GM12878 (cell line): ENCODE results near the gene GPR179. TPM values are rescaled to one million over a fixed set of nuclear protein-coding genes. Genes with fewer than 3 reads are reported as not detected.

Source experiments
- ATAC-seq: fragments of 200-7000 bp; cut with Tn5 transposase; 3 replicates; pipeline ENCODE4 v1.9.1; 2020; ENCODE audit warnings: mild to moderate bottlenecking, moderate library complexity
- BruUV-seq: library from RNA; stranded (reverse); fragments of 400-500 nt; replicated peaks from 2 replicates; lab custom pipeline; 2021; lab: Mats Ljungman, UMichigan
- CTCF ChIA-PET: fragments of 300-600 bp; sonication (Branson Sonifier 250); formaldehyde crosslinking; extraction: SDS; loops from one replicate; lab custom pipeline; 2021; ENCODE audit warnings: inconsistent platforms; lab: Yijun Ruan, JAX
- POLR2A ChIA-PET: fragments of 350-600 bp; formaldehyde crosslinking; extraction: SDS; loops from one replicate; lab custom pipeline; 2021; ENCODE audit warnings: inconsistent platforms; lab: Charles Lee
- RAD21 ChIA-PET: fragments of 300-600 bp; sonication (Branson Sonifier 250); formaldehyde crosslinking; loops from one replicate; lab custom pipeline; 2023; ENCODE audit warnings: antibody characterized with exemption; ENCODE audit not compliant: unreplicated experiment; lab: Charles Lee
- SMC1A ChIA-PET: fragments of 300-600 bp; sonication (Branson Sonifier 250); formaldehyde crosslinking; loops from one replicate; lab custom pipeline; 2023; ENCODE audit not compliant: unreplicated experiment, uncharacterized antibody; lab: Charles Lee
- DNase-seq: peaks from one replicate; pipeline ENCODE4 v3.0.0-alpha.2; 2011; ENCODE audit warnings: low read depth, low spot score
- FAIRE-seq: peaks from 3 replicates; lab custom pipeline; 2011; peaks lifted over from hg19 to GRCh38; lab: Jason Lieb, UNC
- H2AFZ ChIP-seq: 2 replicates; pipeline ENCODE4 v1.6.0; 2011; ENCODE audit warnings: low read depth, low read length, control low read depth; ENCODE audit not compliant: control insufficient read depth
- H3K27ac ChIP-seq: 2 replicates; pipeline ENCODE4 v1.5.1; 2011; ENCODE audit warnings: control low read depth; ENCODE audit not compliant: control insufficient read depth, insufficient read depth
- H3K27me3 ChIP-seq, 2 experiments: replicated peaks in 1 of 2; 2 replicates each; pipeline versions ENCODE4 v1.6.0 to v1.6.1; 2011; ENCODE audit warnings: low read length in 1 of 2; ENCODE audit not compliant: control insufficient read depth in 2 of 2, insufficient read depth in 2 of 2
- H3K36me3 ChIP-seq, 2 experiments: 2 replicates each; pipeline ENCODE4 v1.5.1; 2011; ENCODE audit warnings: low read length in 1 of 2; ENCODE audit not compliant: control insufficient read depth in 2 of 2, insufficient read depth in 2 of 2
- H3K4me1 ChIP-seq: 2 replicates; pipeline ENCODE4 v1.6.1; 2011; ENCODE audit warnings: mild to moderate bottlenecking, low read length, moderate library complexity, mixed read lengths; ENCODE audit not compliant: control insufficient read depth, insufficient read depth
- H3K4me2 ChIP-seq: 2 replicates; pipeline ENCODE4 v1.6.0; 2011; ENCODE audit warnings: control low read depth; ENCODE audit not compliant: control insufficient read depth, insufficient read depth
- H3K4me3 ChIP-seq: fragments of 200-600 bp; sonication (generic); 2 replicates; pipeline ENCODE4 v1.5.1; 2016
- H3K79me2 ChIP-seq: 2 replicates; pipeline ENCODE4 v1.6.0; 2011; ENCODE audit warnings: low read length; ENCODE audit not compliant: control insufficient read depth, insufficient read depth
- H3K9ac ChIP-seq: 2 replicates; pipeline ENCODE4 v1.8.0; 2011; ENCODE audit warnings: low read length, control low read depth, mixed read lengths; ENCODE audit not compliant: control insufficient read depth, insufficient read depth
- H3K9me3 ChIP-seq: replicated peaks from 3 replicates; pipeline ENCODE4 v1.5.1; 2011; ENCODE audit warnings: mild to moderate bottlenecking, low read length; ENCODE audit not compliant: control insufficient read depth, insufficient read depth
- H4K20me1 ChIP-seq: 2 replicates; pipeline ENCODE4 v1.6.0; 2011; ENCODE audit not compliant: control insufficient read depth, insufficient read depth
- ATF7 ChIP-seq: fragments of 450-650 bp; IDR thresholded peaks from 2 replicates; pipeline ENCODE4 v1.6.1; 2016; ENCODE audit warnings: low read depth, mild to moderate bottlenecking
- BACH1 ChIP-seq: fragments of 450-650 bp; IDR thresholded peaks from 2 replicates; pipeline ENCODE4 v1.6.1; 2017; ENCODE audit warnings: mild to moderate bottlenecking, borderline replicate concordance
- CHD4 ChIP-seq: fragments of 200-600 bp; sonication (generic); IDR thresholded peaks from 2 replicates; pipeline ENCODE4 v1.6.1; 2016; ENCODE audit warnings: mild to moderate bottlenecking
- EGR1 ChIP-seq, 2 experiments: IDR thresholded peaks; 1 replicate in 1 of 2; 2 replicates in 1 of 2; pipeline ENCODE4 v1.6.1; 2011 to 2012; ENCODE audit warnings: low read depth in 2 of 2, low read length in 2 of 2, borderline replicate concordance in 1 of 2, mild to moderate bottlenecking in 1 of 2, moderate library complexity in 1 of 2
- EZH2 ChIP-seq: IDR thresholded peaks from 2 replicates; pipeline ENCODE4 v1.6.1; 2012; ENCODE audit warnings: low read depth, mild to moderate bottlenecking, control low read depth, inconsistent platforms, low read length, borderline replicate concordance; ENCODE audit not compliant: control insufficient read depth
- JUND ChIP-seq: IDR thresholded peaks from 2 replicates; pipeline ENCODE4 v1.6.1; 2012; ENCODE audit warnings: low read depth, mild to moderate bottlenecking, low read length, improper control_type of control experiment, moderate library complexity
- KDM1A ChIP-seq: fragments of 200-600 bp; sonication (generic); IDR thresholded peaks from 2 replicates; pipeline ENCODE4 v1.6.1; 2016; ENCODE audit warnings: borderline replicate concordance
- MEF2B ChIP-seq: fragments of 450-650 bp; IDR thresholded peaks from 2 replicates; pipeline ENCODE4 v1.6.1; 2018; ENCODE audit warnings: mild to moderate bottlenecking, moderate library complexity; ENCODE audit not compliant: partially characterized antibody, poor library complexity, severe bottlenecking
- NR2F1 ChIP-seq: fragments of 450-650 bp; conservative IDR thresholded peaks from 2 replicates; pipeline ENCODE4 v1.6.1; 2017; ENCODE audit warnings: mild to moderate bottlenecking
- PAX5 ChIP-seq: IDR thresholded peaks from 2 replicates; pipeline ENCODE4 v1.6.1; 2011; ENCODE audit warnings: low read depth, low read length, borderline replicate concordance
- POLR2AphosphoS5 ChIP-seq: IDR thresholded peaks from 2 replicates; pipeline ENCODE4 v1.6.1; 2011; ENCODE audit warnings: mild to moderate bottlenecking, low read length, inconsistent platforms
- POU2F2 ChIP-seq: IDR thresholded peaks from 3 replicates; pipeline ENCODE4 v1.6.1; 2011; ENCODE audit warnings: low read depth, mild to moderate bottlenecking, low read length, borderline replicate concordance
- SIN3A ChIP-seq: IDR thresholded peaks from 2 replicates; pipeline ENCODE4 v1.6.1; 2012; ENCODE audit warnings: low read depth, low read length, improper control_type of control experiment
- TCF12 ChIP-seq: IDR thresholded peaks from 2 replicates; pipeline ENCODE4 v1.6.1; 2011; ENCODE audit warnings: low read depth, mild to moderate bottlenecking, low read length
- TCF7 ChIP-seq: IDR thresholded peaks from 2 replicates; pipeline ENCODE4 v1.6.1; 2014; ENCODE audit warnings: antibody characterized with exemption, borderline replicate concordance
- ZBED1 ChIP-seq: IDR thresholded peaks from 2 replicates; pipeline ENCODE4 v1.6.1; 2016; ENCODE audit warnings: borderline replicate concordance
- ZNF384 ChIP-seq: IDR thresholded peaks from 2 replicates; pipeline ENCODE4 v1.6.1; 2012; ENCODE audit warnings: low read depth, mild to moderate bottlenecking, low read length, improper control_type of control experiment, borderline replicate concordance
- WGBS: methylation state at CpG from one replicate; pipeline ENCODE4 v1.1.6; 2016; ENCODE audit warnings: low lambda C conversion rate; ENCODE audit not compliant: insufficient replicate concordance, insufficient coverage; ENCODE audit errors: missing lambda C conversion rate; 5-methylcytosine and 5-hydroxymethylcytosine counted together
- in situ Hi-C: fragments of 300-500 bp; cut with MboI; formaldehyde crosslinking; loops from 9 replicates; pipeline ENCODE4 v1.14.3; 2018; ENCODE audit warnings: mixed read lengths
- intact Hi-C: fragments of 100-400 bp; cut with micrococcal nuclease; formaldehyde crosslinking; loops from one replicate; pipeline ENCODE4 v1.14.2; 2022; ENCODE audit not compliant: unreplicated experiment
- polyA plus RNA-seq, 11 experiments: library from polyadenylated mRNA; depleted of rRNA in 4 of 11; unstranded in 6 of 11; stranded (reverse) in 5 of 11; fragments of >200 nt; fragmentation: Nextera tagmentation in 4 of 11; fragmentation: Illumina TruSeq in 1 of 11; extraction: Ambion mirVana in 4 of 11; extraction: Trizol in 1 of 11; gene quantifications; 1 replicate in 1 of 11; 2 replicates in 10 of 11; pipeline versions ENCODE4 v1.2.1 to v1.2.3, GENCODE V29; 2011 to 2016; ENCODE audit warnings: inconsistent platforms in 2 of 11, missing spikeins in 2 of 11, low read depth in 1 of 11
- total RNA-seq, 4 experiments: library from RNA; depleted of rRNA in 3 of 4; stranded (reverse); fragments of >200 nt in 3 of 4; fragmentation: Illumina TruSeq in 1 of 4; extraction: Trizol in 1 of 4; gene quantifications; 2 replicates each; pipeline versions ENCODE4 v1.2.1 to v1.2.3, GENCODE V29; 2013 to 2021
- TF ChIP-seq, protein P1 (sequence below): fragments of 450-650 bp; IDR thresholded peaks from 2 replicates; pipeline ENCODE4 v1.6.1; 2016; ENCODE audit warnings: mild to moderate bottlenecking
- TF ChIP-seq, protein P2 (sequence below): fragments of 450-650 bp; conservative IDR thresholded peaks from 2 replicates; pipeline ENCODE4 v1.6.1; 2017; ENCODE audit warnings: mild to moderate bottlenecking, moderate library complexity
- TF ChIP-seq, protein P3 (sequence below): fragments of 450-650 bp; IDR thresholded peaks from 2 replicates; pipeline ENCODE4 v1.6.1; 2017; ENCODE audit warnings: mild to moderate bottlenecking, low read depth, inconsistent platforms; ENCODE audit not compliant: poor library complexity, severe bottlenecking

The GPR179 gene
- total and polyA plus RNA-seq, 10 of the 15 experiments (the other 5 are each of a cell fraction or from before 2014, with no cell fraction given), result under 0.01 to 0.08 (median 0.01) TPM; not detected in 3

DNA sequence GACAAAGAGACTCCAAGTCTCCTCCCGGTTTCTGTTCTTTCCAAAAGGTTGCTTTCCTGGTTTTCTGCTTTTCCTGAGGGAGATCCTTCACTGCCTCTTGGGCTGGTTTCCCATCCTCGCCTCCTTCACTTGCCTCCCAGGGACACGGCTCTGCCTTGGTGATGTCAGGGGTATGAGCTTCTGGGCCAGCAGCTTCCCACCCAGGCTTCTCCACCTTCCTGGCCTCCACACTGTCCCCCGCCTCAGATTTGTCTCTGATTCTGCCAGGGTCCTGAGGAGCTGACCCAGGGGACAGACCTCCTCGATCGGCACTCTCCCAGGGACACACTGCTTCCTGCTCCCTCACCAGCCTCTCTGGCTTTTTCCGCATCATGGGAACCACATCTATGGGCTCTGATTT, 14.5 kb downstream of the GPR179 start:
- CTCF ChIA-PET, result interaction anchor here (2.1 kb wide), 1 partner anchor 20 kb away, joined by 8 read pairs; no protein-coding TSS in a partner anchor
- no peaks in the 10 kb centered on the region for H3K79me2 ChIP-seq
- H2AFZ ChIP-seq, result no peak overlapping the region
- DNase-seq, result no peak
- POLR2A ChIA-PET, result no interaction called here
- no peaks in the 10 kb centered on the region for H3K36me3 ChIP-seq
- in situ Hi-C loops, result no loop called here
- 62% methylated on average over 7 of the region's 7 CpGs for WGBS
- no peak for TF ChIP-seq EZH2
- TF ChIP-seq, protein P1, sequence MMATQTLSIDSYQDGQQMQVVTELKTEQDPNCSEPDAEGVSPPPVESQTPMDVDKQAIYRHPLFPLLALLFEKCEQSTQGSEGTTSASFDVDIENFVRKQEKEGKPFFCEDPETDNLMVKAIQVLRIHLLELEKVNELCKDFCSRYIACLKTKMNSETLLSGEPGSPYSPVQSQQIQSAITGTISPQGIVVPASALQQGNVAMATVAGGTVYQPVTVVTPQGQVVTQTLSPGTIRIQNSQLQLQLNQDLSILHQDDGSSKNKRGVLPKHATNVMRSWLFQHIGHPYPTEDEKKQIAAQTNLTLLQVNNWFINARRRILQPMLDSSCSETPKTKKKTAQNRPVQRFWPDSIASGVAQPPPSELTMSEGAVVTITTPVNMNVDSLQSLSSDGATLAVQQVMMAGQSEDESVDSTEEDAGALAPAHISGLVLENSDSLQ, result no peak
- TF ChIP-seq POU2F2, result no peak
- no peak for TF ChIP-seq ATF7
- TF ChIP-seq, protein P2, sequence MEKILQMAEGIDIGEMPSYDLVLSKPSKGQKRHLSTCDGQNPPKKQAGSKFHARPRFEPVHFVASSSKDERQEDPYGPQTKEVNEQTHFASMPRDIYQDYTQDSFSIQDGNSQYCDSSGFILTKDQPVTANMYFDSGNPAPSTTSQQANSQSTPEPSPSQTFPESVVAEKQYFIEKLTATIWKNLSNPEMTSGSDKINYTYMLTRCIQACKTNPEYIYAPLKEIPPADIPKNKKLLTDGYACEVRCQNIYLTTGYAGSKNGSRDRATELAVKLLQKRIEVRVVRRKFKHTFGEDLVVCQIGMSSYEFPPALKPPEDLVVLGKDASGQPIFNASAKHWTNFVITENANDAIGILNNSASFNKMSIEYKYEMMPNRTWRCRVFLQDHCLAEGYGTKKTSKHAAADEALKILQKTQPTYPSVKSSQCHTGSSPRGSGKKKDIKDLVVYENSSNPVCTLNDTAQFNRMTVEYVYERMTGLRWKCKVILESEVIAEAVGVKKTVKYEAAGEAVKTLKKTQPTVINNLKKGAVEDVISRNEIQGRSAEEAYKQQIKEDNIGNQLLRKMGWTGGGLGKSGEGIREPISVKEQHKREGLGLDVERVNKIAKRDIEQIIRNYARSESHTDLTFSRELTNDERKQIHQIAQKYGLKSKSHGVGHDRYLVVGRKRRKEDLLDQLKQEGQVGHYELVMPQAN, result no peak
- no peak for TF ChIP-seq TCF12
- TF ChIP-seq BACH1, result no peak
- no peak for TF ChIP-seq ZNF384
- no peak for TF ChIP-seq SIN3A
- no peak for TF ChIP-seq NR2F1
- TF ChIP-seq PAX5, result no peak
- no peak for TF ChIP-seq TCF7
- no peak for TF ChIP-seq ZBED1
- no peak for TF ChIP-seq MEF2B
- no peak for TF ChIP-seq POLR2AphosphoS5
- TF ChIP-seq JUND, result no peak
- TF ChIP-seq, protein P3, sequence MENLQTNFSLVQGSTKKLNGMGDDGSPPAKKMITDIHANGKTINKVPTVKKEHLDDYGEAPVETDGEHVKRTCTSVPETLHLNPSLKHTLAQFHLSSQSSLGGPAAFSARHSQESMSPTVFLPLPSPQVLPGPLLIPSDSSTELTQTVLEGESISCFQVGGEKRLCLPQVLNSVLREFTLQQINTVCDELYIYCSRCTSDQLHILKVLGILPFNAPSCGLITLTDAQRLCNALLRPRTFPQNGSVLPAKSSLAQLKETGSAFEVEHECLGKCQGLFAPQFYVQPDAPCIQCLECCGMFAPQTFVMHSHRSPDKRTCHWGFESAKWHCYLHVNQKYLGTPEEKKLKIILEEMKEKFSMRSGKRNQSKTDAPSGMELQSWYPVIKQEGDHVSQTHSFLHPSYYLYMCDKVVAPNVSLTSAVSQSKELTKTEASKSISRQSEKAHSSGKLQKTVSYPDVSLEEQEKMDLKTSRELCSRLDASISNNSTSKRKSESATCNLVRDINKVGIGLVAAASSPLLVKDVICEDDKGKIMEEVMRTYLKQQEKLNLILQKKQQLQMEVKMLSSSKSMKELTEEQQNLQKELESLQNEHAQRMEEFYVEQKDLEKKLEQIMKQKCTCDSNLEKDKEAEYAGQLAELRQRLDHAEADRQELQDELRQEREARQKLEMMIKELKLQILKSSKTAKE, result no peak
- TF ChIP-seq KDM1A, result no peak
- TF ChIP-seq CHD4, result no peak
- TF ChIP-seq EGR1 (IDR thresholded peaks at IDR 0.05; ENCODE audit: borderline replicate concordance in 1 of 2, low read depth in 2 of 2, low read length in 2 of 2), result no peak
- FAIRE-seq, result no peak
- no peak overlapping the region for H3K27ac ChIP-seq
- RAD21 ChIA-PET, result no interaction called here
- SMC1A ChIA-PET, result interaction anchor here (1.7 kb wide), 1 partner anchor 20 kb away, joined by 4 read pairs; no protein-coding TSS in a partner anchor
- no TSS peak for BruUV-seq
- H3K4me2 ChIP-seq, result no peak overlapping the region
- no peaks in the 10 kb centered on the region for H4K20me1 ChIP-seq
- no peaks in the 10 kb centered on the region for H3K27me3 ChIP-seq
- no peaks in the 10 kb centered on the region; the same call in 1 of the 2 replicates for H3K4me1 ChIP-seq
- H3K9ac ChIP-seq, result no peak overlapping the region
- no peak for ATAC-seq
- H3K9me3 ChIP-seq, result no peaks in the 10 kb centered on the region
- intact Hi-C loops, result no loop called here
- no peak overlapping the region for H3K4me3 ChIP-seq
